ENCODE results near the gene PGGHG. TPM values are rescaled to one million over a fixed set of nuclear protein-coding genes. Genes with fewer than 3 reads are reported as not detected.

PGGHG gene
- polyA plus RNA-seq, 4 donors = 86.9 to 154 (median 122) TPM

GRCh38 chr11:252666-253065 is 36.3 kb upstream of the PGGHG start:
- H3K27ac ChIP-seq (ENCODE audit: low read depth in 1 of 3, low read length in 2 of 3) = no peak overlapping the region
- no peak overlapping the region for H3K4me3 ChIP-seq (ENCODE audit: low read depth in 1 of 3, low read length in 3 of 3)
- FAIRE-seq = no peak
- H3K27me3 ChIP-seq (ENCODE audit: control insufficient read depth in 3 of 3, insufficient read depth in 3 of 3, low read length in 3 of 3) = no peaks in the 10 kb centered on the region
- H3K36me3 ChIP-seq (ENCODE audit: control insufficient read depth in 3 of 3, insufficient read depth in 2 of 3, low read depth in 1 of 3, low read length in 3 of 3) = peaks cover 7 to 46% (median 17%) of the 10 kb centered on the region in 3 donors
- no peak for DNase-seq
- no peaks in the 10 kb centered on the region for H3K9me3 ChIP-seq (ENCODE audit: control insufficient read depth in 2 of 2, insufficient read depth in 1 of 2, low read depth in 1 of 2, low read length in 1 of 2)
- peaks cover 0 to 5% (median 0%) of the 10 kb centered on the region in 3 donors for H3K4me1 ChIP-seq (ENCODE audit: control insufficient read depth in 3 of 3, insufficient read depth in 2 of 3, low read depth in 1 of 3, low read length in 2 of 3)
- WGBS, 3 donors = 92 to 93% (median 92%) methylated on average over 8 of the region's 8 CpGs

GRCh38 chr11:253160-253885 is 35.6 kb upstream of the PGGHG start:
- 76 to 84% (median 83%) methylated on average over 12 to 13 of the region's 13 CpGs for WGBS, 3 donors
- H3K9me3 ChIP-seq (ENCODE audit: control insufficient read depth in 2 of 2, insufficient read depth in 1 of 2, low read depth in 1 of 2, low read length in 1 of 2) = no peaks in the 10 kb centered on the region
- peaks cover 7 to 43% (median 17%) of the 10 kb centered on the region in 3 donors for H3K36me3 ChIP-seq (ENCODE audit: control insufficient read depth in 3 of 3, insufficient read depth in 2 of 3, low read depth in 1 of 3, low read length in 3 of 3)
- no peak for DNase-seq
- peaks cover 0 to 5% (median 0%) of the 10 kb centered on the region in 3 donors for H3K4me1 ChIP-seq (ENCODE audit: control insufficient read depth in 3 of 3, insufficient read depth in 2 of 3, low read depth in 1 of 3, low read length in 2 of 3)
- no peak overlapping the region for H3K27ac ChIP-seq (ENCODE audit: low read depth in 1 of 3, low read length in 2 of 3)
- no peak for FAIRE-seq
- H3K4me3 ChIP-seq (ENCODE audit: low read depth in 1 of 3, low read length in 3 of 3) = no peak overlapping the region
- H3K27me3 ChIP-seq (ENCODE audit: control insufficient read depth in 3 of 3, insufficient read depth in 3 of 3, low read length in 3 of 3) = no peaks in the 10 kb centered on the region

- FAIRE-seq = no peak
Measured at GRCh38 chr11:253886-254270, 35.0 kb upstream of the PGGHG start.

GRCh38 chr11:255176-255575 is 33.8 kb upstream of the PGGHG start:
- Histone ChIP-seq H3K27ac (ENCODE audit: low read depth in 1 of 3, low read length in 2 of 3) (no peak overlapping the region), H3K4me1 (ENCODE audit: control insufficient read depth in 3 of 3, insufficient read depth in 2 of 3, low read depth in 1 of 3, low read length in 2 of 3) (peaks cover 0 to 5% (median 0%) of the 10 kb centered on the region in 3 donors), H3K4me3 (ENCODE audit: low read depth in 1 of 3, low read length in 3 of 3) (no peak overlapping the region), H3K9me3 (ENCODE audit: control insufficient read depth in 2 of 2, insufficient read depth in 1 of 2, low read depth in 1 of 2, low read length in 1 of 2) (no peaks in the 10 kb centered on the region), H3K27me3 (ENCODE audit: control insufficient read depth in 3 of 3, insufficient read depth in 3 of 3, low read length in 3 of 3) (no peaks in the 10 kb centered on the region), H3K36me3 (ENCODE audit: control insufficient read depth in 3 of 3, insufficient read depth in 2 of 3, low read depth in 1 of 3, low read length in 3 of 3) (peaks cover 2 to 33% (median 8%) of the 10 kb centered on the region in 3 donors)
- 62 to 74% (median 65%) methylated on average over 3 of the region's 3 CpGs for WGBS, 3 donors
- no peak for DNase-seq
- FAIRE-seq = no peak

More at GRCh38 chr11:253886-254270, 35.0 kb upstream of the PGGHG start:
- peaks cover 7 to 39% (median 12%) of the 10 kb centered on the region in 3 donors for H3K36me3 ChIP-seq (ENCODE audit: control insufficient read depth in 3 of 3, insufficient read depth in 2 of 3, low read depth in 1 of 3, low read length in 3 of 3)
- no peaks in the 10 kb centered on the region for H3K9me3 ChIP-seq (ENCODE audit: control insufficient read depth in 2 of 2, insufficient read depth in 1 of 2, low read depth in 1 of 2, low read length in 1 of 2)
- H3K4me3 ChIP-seq (ENCODE audit: low read depth in 1 of 3, low read length in 3 of 3) = no peak overlapping the region
- peaks cover 0 to 5% (median 0%) of the 10 kb centered on the region in 3 donors for H3K4me1 ChIP-seq (ENCODE audit: control insufficient read depth in 3 of 3, insufficient read depth in 2 of 3, low read depth in 1 of 3, low read length in 2 of 3)
- 90 to 94% (median 91%) methylated on average over 5 of the region's 5 CpGs for WGBS, 3 donors
- no peak for DNase-seq
- no peaks in the 10 kb centered on the region for H3K27me3 ChIP-seq (ENCODE audit: control insufficient read depth in 3 of 3, insufficient read depth in 3 of 3, low read length in 3 of 3)
- H3K27ac ChIP-seq (ENCODE audit: low read depth in 1 of 3, low read length in 2 of 3) = no peak overlapping the region

- H3K27ac ChIP-seq (ENCODE audit: low read depth in 1 of 3, low read length in 2 of 3) = no peak overlapping the region
- H3K4me1 ChIP-seq (ENCODE audit: control insufficient read depth in 3 of 3, insufficient read depth in 2 of 3, low read depth in 1 of 3, low read length in 2 of 3) = peaks cover 0 to 5% (median 0%) of the 10 kb centered on the region in 3 donors
- H3K9me3 ChIP-seq (ENCODE audit: control insufficient read depth in 2 of 2, insufficient read depth in 1 of 2, low read depth in 1 of 2, low read length in 1 of 2) = no peaks in the 10 kb centered on the region
- 95 to 98% (median 97%) methylated on average over 2 of the region's 2 CpGs for WGBS, 3 donors
- no peak overlapping the region for H3K4me3 ChIP-seq (ENCODE audit: low read depth in 1 of 3, low read length in 3 of 3)
- FAIRE-seq (no peak), DNase-seq (no peak)
- H3K36me3 ChIP-seq (ENCODE audit: control insufficient read depth in 3 of 3, insufficient read depth in 2 of 3, low read depth in 1 of 3, low read length in 3 of 3) = peaks cover 2 to 29% (median 8%) of the 10 kb centered on the region in 3 donors
- H3K27me3 ChIP-seq (ENCODE audit: control insufficient read depth in 3 of 3, insufficient read depth in 3 of 3, low read length in 3 of 3) = no peaks in the 10 kb centered on the region
Measured at GRCh38 chr11:255816-256215, 33.1 kb upstream of the PGGHG start.

- Histone ChIP-seq H3K4me3 (ENCODE audit: low read depth in 1 of 3, low read length in 3 of 3) (no peak overlapping the region), H3K36me3 (ENCODE audit: control insufficient read depth in 3 of 3, insufficient read depth in 2 of 3, low read depth in 1 of 3, low read length in 3 of 3) (peaks cover 2 to 19% (median 2%) of the 10 kb centered on the region in 3 donors), H3K4me1 (ENCODE audit: control insufficient read depth in 3 of 3, insufficient read depth in 2 of 3, low read depth in 1 of 3, low read length in 2 of 3) (peaks cover 0 to 5% (median 0%) of the 10 kb centered on the region in 3 donors), H3K27ac (ENCODE audit: low read depth in 1 of 3, low read length in 2 of 3) (no peak overlapping the region), H3K27me3 (ENCODE audit: control insufficient read depth in 3 of 3, insufficient read depth in 3 of 3, low read length in 3 of 3) (no peaks in the 10 kb centered on the region), H3K9me3 (ENCODE audit: control insufficient read depth in 2 of 2, insufficient read depth in 1 of 2, low read depth in 1 of 2, low read length in 1 of 2) (peaks cover 0 to 7% of the 10 kb centered on the region in 2 donors)
- no peak for DNase-seq
- FAIRE-seq = no peak
- WGBS, 3 donors = 80 to 88% (median 82%) methylated on average over 13 to 14 of the region's 14 CpGs
Measured at GRCh38 chr11:256952-257737, 31.8 kb upstream of the PGGHG start.

- 67 to 80% (median 72%) methylated on average over 15 of the region's 15 CpGs for WGBS, 3 donors
- H3K36me3 ChIP-seq (ENCODE audit: control insufficient read depth in 3 of 3, insufficient read depth in 2 of 3, low read depth in 1 of 3, low read length in 3 of 3) = peaks cover under 1 to 11% (median 2%) of the 10 kb centered on the region in 3 donors
- peaks cover 0 to 7% of the 10 kb centered on the region in 2 donors for H3K9me3 ChIP-seq (ENCODE audit: control insufficient read depth in 2 of 2, insufficient read depth in 1 of 2, low read depth in 1 of 2, low read length in 1 of 2)
- H3K4me1 ChIP-seq (ENCODE audit: control insufficient read depth in 3 of 3, insufficient read depth in 2 of 3, low read depth in 1 of 3, low read length in 2 of 3) = peaks cover 0 to 5% (median 0%) of the 10 kb centered on the region in 3 donors
- H3K27me3 ChIP-seq (ENCODE audit: control insufficient read depth in 3 of 3, insufficient read depth in 3 of 3, low read length in 3 of 3) = no peaks in the 10 kb centered on the region
- no peak overlapping the region for H3K27ac ChIP-seq (ENCODE audit: low read depth in 1 of 3, low read length in 2 of 3)
- DNase-seq (no peak), FAIRE-seq (no peak)
- no peak overlapping the region for H3K4me3 ChIP-seq (ENCODE audit: low read depth in 1 of 3, low read length in 3 of 3)
Measured at GRCh38 chr11:257766-258493, 31.0 kb upstream of the PGGHG start.

- Histone ChIP-seq H3K27ac (ENCODE audit: low read depth in 1 of 3, low read length in 2 of 3) (no peak overlapping the region), H3K36me3 (ENCODE audit: control insufficient read depth in 3 of 3, insufficient read depth in 2 of 3, low read depth in 1 of 3, low read length in 3 of 3) (no peaks in the 10 kb centered on the region), H3K27me3 (ENCODE audit: control insufficient read depth in 3 of 3, insufficient read depth in 3 of 3, low read length in 3 of 3) (no peaks in the 10 kb centered on the region), H3K4me1 (ENCODE audit: control insufficient read depth in 3 of 3, insufficient read depth in 2 of 3, low read depth in 1 of 3, low read length in 2 of 3) (peaks cover 0 to 5% (median 0%) of the 10 kb centered on the region in 3 donors), H3K9me3 (ENCODE audit: control insufficient read depth in 2 of 2, insufficient read depth in 1 of 2, low read depth in 1 of 2, low read length in 1 of 2) (peaks cover 0 to 7% of the 10 kb centered on the region in 2 donors), H3K4me3 (ENCODE audit: low read depth in 1 of 3, low read length in 3 of 3) (no peak overlapping the region)
- DNase-seq (no peak), FAIRE-seq (no peak)
- WGBS, 3 donors = 74 to 83% (median 75%) methylated on average over 10 of the region's 10 CpGs
Measured at GRCh38 chr11:259413-259812, 29.5 kb upstream of the PGGHG start.
